Stromal cell of bone marrow (primary cell): ENCODE measurements around the gene PCNX1.

Source experiments
- DNase-seq: peaks from one replicate; pipeline ENCODE4 v3.0.0-alpha.2; 2012; ENCODE audit warnings: low read depth

Gene PCNX1

DNA sequence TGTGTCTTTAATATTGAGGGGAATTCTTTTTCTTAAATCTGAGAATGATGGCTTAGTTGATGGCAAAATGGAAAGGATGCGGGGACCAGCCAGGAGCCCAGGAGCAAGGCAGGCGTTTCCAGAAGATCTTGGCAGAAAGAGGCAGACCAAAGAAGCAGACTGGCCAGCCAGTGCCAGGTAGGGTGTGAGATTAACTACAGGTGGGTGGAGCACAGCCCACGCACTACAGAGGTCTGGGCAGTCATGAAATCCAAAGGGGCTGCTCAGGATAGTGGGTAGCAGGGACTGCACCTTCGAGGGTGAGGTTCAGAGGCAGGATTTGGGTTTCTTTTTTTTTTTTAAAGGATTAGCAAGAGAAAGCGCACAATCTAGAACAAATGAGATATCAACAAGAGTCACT, 17.7 kb upstream of the PCNX1 start:
- DNase-seq: no peak

DNA sequence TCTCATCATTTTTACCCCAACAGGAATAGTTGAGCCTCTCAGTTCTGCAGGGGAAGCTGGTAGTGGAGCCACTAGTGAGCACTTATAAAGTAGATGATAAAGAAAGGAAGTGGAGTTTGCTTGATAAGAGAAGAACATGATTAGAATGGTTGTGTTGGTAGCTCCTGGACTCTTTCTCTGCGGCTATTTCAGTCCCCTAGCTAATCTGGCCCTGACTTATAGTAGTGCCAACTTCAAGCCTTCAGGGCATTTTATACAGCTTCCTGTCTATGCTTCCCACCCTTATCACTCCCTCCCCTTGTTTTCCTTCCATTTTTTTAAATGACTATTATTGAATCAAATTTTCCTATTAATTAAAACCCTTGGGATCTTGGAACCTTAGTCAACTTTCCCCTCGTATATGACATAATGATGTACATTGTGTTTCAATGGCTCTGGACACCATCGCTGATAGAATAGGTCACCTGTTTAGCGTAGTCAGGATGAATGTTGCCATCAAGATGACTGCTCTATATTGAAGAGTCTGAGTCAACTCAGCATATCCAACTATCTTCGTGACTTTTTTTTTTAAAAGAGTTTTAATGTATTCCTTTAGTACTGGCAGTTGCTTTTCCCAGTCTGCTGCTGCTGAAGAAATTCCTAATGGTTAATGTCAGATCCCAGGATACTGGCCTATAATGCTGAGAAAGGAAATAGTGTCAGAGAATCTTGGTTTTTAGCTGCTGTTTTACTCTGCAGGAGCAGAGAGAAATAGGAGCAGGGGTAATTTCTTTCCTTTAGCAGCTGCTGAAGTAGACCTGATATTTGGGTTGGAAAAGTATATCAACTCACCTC, 16.2 kb upstream of the PCNX1 start:
- no peak for DNase-seq

DNA sequence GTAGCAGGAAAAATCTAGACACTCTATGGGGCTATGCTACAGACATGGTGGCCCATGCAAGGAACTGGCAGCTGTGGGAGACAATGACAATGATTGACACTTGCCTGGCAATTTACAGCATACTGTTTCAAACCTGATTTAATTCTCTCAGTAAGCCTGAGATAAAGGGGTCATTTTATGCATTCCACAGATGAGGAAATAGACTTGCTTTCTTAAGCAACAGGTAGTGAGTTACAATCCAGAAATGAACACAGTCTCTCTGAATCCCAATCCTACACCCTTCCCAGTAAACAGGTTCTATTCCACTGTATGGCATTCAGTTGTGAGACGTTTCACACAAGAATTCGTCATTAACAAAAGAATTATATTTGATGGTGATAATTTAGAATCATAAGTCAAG, 15.5 kb upstream of the PCNX1 start:
- DNase-seq: no peak

DNA sequence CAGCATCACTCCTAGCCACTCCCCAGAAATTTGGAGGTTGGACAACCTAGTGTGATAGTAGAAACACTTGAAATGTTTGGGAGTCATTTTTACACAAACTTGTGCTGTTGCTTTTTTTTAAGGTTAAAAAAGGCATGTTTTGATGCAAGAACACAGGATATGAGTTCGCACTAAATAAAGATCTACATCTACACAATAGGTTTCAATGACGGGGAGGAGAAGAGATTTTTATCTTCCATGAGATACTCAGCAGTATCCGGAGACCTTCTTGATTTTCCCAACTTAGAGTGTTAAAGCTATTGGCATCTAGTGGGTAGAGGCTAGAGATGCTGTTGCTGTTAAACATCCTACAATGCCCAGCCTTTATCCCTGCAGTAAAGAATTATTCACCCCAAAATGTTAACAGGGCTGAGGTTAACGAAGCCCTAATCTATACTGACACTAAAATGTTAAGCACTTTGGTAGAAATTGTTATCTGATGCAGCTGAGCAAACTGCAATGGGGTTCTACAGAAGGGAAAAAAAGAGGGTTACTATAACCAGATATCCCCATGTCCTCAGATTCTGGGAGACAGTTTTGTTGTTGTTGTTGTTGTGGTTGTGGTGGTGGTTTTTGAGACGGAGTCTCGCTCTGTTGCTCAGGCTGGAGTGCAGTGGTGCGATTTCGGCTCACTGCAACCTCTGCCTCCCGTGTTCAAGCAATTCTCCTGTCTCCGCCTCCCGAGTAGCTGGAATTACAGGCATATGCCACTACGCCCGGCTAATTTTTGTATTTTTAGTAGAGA, 14.0 kb upstream of the PCNX1 start:
- DNase-seq: no peak

DNA sequence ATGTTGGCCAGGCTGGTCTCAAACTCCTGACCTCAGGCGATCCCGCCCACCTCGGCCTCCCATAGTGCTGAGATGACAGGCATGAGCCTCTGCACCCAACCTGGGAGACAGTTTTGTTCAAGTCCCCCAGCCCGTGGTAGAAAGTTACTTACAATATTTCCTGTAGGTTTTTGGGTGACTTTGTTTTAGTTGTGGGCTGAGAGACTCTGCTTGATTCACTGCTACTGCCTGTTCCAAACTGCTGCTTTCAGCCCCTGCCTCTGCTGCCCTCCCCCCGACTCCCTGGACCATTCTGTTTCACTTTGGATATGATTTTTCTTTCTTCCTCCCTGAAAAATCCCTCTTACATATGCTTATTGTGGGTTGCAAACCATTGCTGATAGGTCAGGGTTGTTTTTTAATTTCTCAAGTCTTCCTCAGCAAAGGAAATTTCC, 13.4 kb upstream of the PCNX1 start:
- DNase-seq: no peak

DNA sequence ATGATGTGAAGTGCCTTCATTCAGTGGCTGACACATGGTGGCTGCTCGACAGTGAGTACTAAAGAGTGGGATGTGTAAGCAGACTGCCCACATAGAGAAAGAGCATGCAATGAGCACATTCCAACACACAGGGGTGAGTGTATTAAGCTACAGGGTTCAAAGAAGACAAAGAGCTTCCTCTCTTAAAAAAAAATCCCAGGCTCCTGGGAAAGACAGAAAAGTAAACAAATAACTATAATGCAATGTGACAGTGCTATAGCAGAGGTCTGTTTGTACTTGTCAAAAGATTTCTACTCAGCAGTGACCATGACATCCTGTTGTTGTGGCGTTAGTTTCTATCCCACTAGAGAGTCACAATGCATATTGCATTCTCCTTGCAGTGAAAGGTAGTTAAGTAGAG, 12.4 kb upstream of the PCNX1 start:
- DNase-seq: no peak

DNA sequence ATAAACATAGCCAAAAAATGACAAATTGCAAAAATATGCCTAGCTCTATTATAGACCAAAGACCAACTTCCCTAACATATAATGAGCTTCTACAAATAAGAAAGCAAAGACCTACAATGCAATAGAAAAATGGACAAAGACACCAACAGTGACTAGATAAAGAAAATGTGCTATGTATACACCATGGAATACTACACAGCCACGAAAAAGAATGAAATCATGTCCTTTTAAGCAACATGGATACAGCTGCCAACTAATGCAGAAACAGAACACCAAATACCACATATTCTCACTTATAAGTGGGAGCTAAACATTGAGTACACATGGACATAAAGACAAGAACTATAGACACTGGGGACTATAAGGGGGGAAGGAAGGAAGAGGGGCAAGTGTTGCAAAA, 10.9 kb upstream of the PCNX1 start:
- no peak for DNase-seq

DNA sequence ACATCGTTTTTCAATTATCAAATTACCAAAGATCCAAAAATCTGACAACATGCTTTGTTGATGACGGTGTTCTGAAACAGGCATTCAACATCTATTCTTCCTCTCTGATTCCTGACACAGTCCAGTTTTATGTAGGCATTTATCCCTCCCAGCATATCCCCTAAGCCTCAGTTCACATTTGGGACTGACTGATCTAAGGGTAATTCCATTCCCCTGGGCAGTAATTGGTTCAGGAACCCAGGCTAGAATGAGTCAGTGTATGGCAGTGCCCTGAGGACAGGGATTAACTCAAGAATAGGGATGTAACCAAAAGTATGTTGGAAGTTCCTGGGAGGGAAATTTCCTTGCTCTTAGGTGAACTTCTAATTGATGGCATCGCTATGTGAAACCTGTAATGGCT, 10.3 kb upstream of the PCNX1 start:
- no peak for DNase-seq

DNA sequence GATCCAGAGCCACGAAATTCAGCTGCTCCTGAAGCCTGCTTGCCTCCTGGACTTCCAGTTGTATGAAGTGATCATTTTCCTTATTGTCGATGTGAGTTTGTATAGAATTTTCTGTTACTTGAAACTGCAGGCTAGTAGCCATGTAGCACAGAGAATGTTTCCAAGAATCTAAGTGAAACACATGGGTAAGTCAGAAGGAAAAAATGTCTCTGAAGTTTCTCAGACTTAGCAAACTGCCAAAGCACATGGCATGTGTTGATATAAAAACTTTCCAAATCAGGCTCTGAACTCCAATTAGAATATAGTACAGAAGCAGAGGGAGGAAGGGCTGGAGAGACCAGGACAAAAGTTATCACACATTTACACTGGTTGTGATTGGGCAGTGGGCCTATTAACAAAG, 9.8 kb upstream of the PCNX1 start:
- DNase-seq: peak; percentile 83

DNA sequence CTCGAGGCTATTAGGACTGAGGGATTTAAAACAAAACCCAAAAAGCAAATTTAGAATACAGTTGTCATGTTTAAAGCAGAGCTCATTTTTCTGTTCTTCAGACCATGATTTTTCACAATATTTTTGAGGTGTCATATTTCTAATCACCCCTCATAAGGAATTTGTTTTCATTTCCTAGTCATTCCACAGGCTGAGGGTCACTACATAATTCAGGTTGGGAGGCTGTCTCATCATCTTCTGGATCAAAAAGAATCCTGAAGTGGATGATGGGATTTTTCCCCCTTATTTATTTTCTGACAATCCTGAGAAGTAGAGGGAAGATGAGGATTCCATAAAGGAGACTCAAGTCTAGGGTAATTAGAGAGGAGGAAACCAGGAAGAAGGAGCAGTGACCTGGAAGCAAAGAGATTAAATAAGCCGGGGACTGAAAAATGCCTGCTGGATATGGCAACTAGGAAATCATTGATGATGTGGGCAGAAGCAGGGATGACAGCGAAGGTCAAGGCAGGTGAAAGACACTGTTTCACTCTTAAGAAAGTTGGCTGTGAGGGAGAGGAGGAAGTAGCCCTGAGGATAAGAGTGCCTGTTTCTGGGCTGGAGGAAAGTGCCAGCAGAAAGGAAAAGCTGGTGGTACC, 9.0 kb upstream of the PCNX1 start:
- DNase-seq: no peak

DNA sequence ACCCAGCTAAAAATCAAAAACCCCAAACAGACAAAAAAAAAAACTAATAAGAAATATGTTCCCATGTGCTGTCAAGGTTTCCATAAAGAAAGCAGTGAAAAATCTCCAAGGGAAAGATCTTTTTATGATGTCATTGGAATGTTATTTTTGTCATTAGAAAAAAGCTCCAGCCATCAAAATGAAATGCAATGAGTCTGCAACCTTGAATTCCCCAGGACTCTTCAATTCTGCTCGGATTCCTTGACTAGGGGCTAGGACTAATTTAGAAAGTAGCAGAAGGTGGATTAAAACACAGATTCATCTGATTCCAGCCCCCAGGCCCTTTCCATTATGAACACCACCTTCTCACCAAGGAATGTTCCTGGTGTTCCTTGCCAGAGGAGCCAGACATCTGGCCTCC, 6.0 kb upstream of the PCNX1 start:
- no peak for DNase-seq

DNA sequence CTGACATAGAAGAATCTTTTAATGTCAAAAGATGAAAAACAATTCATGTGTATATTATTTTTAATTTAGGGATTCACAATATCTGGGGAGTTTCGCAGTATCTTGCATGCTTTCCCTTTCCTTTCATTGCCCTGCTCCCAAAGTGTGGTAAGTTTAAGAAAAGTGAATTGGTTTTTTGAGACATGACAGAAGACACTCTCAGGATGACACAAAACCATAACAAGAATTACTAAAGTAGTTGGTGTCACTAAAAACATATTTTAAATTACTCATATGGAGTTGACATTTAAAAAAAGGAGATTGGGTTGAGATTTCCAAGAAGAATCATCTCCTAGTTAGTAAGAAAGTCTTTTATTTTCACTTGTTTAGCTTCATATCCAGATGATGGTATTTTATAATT, 5.1 kb upstream of the PCNX1 start:
- no peak for DNase-seq

DNA sequence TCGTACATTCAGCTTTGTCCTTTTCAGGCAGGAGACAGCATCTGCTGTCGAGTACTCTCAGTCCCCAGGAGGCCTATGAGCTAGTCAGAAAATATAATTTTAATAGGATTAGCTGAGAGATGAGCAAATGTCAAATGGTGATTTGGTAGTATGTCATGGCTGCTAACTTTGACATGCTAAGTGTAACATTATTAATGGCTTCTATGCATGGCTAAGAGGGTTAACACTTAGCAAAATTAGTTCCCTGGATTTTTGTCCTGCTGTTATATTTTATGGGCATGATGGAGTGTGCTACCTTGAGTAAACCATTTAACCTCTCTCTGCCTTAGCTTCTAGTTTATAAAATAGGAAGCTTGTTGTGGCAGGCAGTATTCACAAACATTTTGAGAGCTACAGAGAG, 2.9 kb upstream of the PCNX1 start:
- no peak for DNase-seq

DNA sequence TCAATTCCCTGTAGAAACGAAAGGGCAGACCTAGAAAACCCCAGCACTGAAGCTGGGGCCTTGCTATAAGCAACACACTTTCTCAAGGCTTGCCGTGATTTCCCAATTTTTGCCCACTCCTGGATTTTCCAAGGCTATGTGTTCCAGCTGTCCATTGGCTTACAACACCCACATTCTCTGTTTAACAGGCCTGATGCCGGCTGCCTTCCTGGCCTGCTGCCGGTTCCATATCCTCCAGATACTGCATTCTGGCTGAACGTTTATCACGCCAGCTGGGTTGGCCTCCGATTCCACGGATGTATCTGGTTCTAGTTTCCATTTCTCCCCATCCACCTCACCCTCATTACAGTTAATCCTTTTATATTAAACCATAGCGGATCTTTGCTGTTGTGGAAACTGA, 2.0 kb upstream of the PCNX1 start:
- DNase-seq: no peak

DNA sequence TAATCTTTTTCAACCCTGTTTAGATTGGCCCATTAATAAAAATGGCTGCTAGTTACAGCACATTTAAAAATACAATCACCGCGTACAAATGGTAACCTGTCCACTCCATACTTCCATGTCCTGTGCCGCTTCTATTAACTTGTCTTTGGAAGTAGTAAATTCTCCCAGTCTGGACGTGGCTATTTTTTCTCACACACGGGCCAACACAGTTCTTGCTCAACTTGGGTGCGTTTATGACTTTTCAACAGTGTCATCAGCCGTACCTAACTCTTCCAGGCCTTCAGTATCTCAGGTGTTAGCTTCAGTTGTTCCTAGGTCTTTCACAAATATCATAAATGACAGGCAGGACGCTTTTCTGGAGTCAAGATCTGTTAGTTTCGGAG, 475 bp upstream of the PCNX1 start:
- no peak for DNase-seq

DNA sequence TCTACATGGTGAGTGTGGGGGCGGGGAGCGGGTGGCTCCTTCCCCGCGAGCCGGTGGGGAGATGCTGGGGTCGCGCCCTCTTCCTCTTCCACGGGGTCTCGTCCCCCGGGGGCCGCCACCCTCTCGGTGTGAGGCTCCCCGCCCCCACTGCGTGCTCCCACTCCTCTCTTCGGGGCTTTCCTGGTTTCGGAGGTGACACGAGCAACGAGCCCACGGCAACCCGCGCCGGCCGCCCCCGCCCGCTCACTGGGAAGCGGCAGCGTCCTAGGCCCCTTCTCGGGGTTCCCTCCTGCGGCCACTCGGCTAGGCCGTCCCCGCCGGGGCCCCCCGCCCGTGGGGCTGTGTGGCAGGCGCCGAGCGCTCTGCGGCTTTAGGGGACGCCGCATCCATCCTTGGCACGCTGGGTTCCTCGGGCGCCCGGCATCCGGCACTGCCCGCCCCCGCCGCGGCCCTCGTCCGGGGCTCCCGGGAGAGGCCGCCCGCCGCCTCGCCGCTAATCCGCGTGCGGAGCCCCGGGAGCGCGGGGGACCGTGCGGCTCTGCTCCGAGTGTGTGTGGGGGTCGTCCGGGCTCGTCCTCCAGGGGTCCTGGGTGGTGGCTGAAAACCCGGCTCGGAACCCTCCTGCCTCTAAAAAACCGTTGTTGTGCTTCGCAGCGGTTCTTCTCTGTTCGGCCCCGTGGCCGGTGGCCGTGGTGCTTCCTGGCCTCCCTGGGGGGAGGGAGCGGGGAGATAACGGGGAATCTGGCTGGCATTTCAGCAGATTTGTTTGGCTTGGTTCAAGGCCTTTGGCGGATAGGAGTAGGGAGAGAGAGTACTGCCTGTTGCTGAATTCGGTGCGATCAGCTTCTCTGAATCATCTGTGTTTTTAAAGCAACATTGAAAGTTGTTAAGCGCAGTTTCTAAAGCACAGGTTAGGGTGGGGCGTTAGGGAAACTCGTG, 1.0 kb downstream of the PCNX1 start:
- no peak for DNase-seq

DNA sequence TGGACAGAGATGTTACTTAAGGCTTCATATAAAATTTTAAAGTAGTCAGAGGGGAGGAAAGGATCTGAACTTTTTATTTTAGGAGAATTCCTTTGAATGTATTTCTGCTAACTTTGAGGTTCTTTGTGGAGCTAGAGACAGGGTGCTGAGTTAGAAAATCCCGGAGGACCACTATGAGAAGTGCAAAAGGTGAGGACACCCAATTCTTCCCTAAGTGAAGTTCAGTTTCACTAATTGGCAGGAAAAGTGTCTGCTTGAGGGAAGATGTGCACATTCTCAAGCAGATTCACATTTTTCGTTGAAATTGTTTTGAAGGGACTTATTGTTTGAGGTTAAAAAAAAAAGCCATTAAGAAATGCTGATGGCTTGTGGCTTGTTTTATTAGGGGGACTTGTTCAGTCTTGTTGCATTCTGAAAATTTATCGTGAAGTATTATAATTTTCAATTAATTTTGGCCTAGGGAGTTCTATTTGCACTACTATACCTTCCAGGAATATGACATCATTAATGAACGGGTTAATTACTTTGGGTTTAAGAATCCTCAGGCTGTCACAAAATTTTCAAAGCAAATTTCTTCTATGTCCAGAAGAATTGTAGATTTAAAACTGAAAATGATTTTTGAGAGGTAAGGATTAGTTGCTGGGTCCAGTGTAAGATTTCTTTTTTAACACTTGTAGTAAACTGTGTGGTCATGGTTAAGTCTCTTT, 1.8 kb downstream of the PCNX1 start:
- no peak for DNase-seq

DNA sequence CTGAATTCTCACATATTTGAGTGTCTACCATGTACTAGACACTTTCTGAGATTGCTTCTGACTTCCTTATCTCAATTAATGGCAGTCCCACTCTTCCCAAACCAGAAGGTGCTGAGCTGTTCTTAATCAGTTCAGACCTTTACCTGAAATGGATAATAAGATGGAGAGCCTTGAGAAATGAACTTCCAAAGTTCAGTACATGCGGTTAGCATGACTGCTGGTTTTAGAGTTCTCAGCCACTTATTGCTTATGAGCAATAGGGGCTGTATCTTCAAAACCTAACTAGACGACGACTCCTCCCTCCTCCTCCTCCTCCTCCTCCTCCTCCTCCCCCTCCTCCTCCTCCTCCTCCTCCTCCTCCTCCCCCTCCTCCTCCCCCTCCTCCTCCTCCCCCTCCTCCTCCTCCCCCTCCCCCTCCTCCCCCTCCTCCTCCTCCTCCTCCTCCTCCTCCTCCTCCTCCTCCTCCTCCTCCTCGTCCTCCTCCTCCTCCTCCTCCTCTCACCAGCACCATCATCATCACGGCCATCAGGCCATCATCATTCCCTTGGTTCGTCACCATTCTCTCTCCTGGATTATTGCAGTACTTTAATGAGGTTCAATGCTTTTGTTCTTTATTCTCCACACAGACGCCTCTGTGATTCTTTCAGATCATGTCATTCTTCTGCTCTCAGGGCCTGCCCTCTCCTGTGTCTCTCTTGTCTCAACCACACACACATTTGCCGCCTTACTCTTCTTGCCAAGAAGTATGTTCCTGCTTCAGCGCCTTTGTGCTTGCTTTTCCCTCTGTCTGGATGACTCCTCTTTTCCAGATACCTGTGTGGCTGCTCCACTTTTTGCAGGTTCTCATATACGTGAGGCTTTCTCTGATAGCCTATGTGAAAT, 2.7 kb downstream of the PCNX1 start:
- DNase-seq: no peak

DNA sequence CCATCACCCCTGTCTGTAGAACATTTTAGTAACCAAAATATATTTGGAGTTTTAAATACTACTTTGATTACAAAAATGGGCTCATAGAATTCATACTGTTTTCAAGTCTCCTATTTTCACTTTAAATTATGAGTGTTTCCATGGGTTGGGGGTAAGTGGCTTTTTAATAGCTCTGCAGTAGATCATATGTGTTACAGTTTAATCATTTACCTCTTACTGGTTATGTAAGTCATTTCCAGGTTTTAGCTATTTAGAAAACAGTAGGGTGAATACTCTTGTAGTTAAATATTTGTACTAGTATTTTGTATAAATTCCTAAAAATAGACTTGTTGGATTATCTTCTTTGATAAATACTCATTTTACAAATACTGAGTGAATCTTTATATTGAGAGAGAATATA, 8.2 kb downstream of the PCNX1 start:
- no peak for DNase-seq

DNA sequence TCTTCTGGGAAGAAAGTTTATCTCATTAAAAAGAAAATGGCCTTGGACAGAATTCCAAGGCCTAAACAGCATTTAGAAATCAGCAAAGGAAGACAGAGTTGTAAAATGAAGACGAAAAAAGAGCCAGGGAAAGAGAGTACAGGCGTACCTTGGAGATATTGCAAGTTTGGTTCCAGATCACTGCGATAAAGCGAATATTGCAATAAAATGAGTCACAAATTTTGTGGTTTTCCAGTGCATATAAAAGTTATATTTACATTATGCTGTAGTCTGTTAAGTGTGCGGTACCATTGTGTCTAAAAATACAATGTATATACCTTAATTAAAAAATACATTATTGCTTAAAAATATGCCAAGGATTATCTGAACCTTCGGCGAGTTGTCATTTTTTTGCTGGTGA, 9.0 kb downstream of the PCNX1 start:
- no peak for DNase-seq
